22Rv1 (cell line): Measurements from ENCODE around the gene MYCBPAP.
"Not testable (repeated sequence)": the region's sequence is repeated elsewhere in the genome, so short reads cannot be mapped to it uniquely, and the experiment has no call there.

Source experiments
- H3K27ac ChIP-seq: fragments of 450-650 bp; 2 replicates; pipeline ENCODE4 v1.5.1; 2017
- ZFX ChIP-seq: fragments of 450-650 bp; IDR thresholded peaks from 2 replicates; pipeline ENCODE4 v1.6.1; 2017; ENCODE audit warnings: antibody characterized with exemption, borderline replicate concordance
- TF ChIP-seq, protein P1 (sequence below): fragments of 450-650 bp; IDR thresholded peaks from 2 replicates; pipeline ENCODE4 v1.5.1; 2017; ENCODE audit warnings: mild to moderate bottlenecking

MYCBPAP gene

DNA sequence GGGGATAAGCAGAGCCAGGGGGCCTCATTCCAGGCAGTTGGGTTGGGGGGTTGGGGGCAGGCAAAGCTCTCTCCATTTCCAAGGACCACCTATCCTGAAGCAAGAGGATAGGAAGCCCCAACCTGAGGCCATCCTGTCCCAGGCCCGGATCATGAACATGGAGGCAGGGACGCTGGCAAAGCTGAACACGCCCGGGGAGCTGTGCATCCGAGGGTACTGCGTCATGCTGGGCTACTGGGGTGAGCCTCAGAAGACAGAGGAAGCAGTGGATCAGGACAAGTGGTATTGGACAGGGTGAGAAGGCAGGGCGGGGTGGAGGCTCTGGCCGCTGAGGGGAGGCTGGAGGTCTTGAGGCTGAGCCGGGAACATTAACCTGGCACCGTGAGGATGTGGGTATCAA lies 36.0 kb upstream of the MYCBPAP start:
- no peak overlapping the region for H3K27ac ChIP-seq
- TF ChIP-seq, protein P1, sequence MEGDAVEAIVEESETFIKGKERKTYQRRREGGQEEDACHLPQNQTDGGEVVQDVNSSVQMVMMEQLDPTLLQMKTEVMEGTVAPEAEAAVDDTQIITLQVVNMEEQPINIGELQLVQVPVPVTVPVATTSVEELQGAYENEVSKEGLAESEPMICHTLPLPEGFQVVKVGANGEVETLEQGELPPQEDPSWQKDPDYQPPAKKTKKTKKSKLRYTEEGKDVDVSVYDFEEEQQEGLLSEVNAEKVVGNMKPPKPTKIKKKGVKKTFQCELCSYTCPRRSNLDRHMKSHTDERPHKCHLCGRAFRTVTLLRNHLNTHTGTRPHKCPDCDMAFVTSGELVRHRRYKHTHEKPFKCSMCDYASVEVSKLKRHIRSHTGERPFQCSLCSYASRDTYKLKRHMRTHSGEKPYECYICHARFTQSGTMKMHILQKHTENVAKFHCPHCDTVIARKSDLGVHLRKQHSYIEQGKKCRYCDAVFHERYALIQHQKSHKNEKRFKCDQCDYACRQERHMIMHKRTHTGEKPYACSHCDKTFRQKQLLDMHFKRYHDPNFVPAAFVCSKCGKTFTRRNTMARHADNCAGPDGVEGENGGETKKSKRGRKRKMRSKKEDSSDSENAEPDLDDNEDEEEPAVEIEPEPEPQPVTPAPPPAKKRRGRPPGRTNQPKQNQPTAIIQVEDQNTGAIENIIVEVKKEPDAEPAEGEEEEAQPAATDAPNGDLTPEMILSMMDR: no peak
- TF ChIP-seq ZFX: no peak

DNA sequence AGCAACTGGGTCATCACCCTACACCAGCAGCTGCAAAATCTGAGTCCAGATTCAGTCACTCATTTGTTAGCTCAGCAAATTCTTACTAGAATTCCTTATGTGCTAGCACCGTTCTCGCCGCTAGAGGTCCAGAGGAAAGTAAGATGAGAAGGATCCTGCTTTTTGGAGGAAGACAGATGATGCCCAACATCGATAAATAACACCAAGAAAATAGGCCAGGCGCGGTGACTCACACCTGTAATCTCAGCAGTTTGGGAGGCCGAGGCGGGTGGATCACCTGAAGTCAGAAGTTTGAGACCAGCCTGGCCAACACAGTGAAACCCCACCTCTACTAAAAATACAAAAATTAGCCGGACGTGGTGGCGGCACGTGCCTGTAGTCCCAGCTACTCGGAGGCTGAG lies 35.5 kb upstream of the MYCBPAP start:
- TF ChIP-seq, protein P1: peak; percentile 72
- not testable (repeated sequence) for H3K27ac ChIP-seq

DNA sequence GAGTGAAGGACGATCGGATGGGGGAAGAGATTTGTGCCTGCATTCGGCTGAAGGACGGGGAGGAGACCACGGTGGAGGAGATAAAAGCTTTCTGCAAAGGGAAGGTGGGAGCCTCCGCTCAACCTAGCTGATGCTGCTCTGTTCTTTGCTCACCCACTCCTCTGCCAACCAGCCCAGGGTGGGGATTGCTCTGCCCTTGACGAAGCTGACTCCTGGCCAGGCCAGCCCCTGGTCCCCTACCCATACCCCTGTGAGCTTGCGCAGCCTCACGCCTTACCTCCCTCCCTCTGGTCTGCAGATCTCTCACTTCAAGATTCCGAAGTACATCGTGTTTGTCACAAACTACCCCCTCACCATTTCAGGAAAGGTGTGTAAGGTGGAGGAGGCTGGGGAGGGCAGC lies 34.3 kb upstream of the MYCBPAP start:
- no peak for TF ChIP-seq ZFX
- TF ChIP-seq, protein P1: no peak

DNA sequence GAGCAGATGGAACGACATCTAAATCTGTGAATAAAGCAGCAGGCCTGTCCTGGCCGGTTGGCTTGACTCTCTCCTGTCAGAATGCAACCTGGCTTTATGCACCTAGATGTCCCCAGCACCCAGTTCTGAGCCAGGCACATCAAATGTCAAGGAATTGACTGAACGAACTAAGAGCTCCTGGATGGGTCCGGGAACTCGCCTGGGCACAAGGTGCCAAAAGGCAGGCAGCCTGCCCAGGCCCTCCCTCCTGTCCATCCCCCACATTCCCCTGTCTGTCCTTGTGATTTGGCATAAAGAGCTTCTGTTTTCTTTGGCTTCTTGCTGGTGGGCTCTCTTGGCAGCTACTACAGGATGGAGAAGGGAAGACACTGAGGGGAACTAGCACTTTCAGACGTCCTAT lies 33.7 kb upstream of the MYCBPAP start:
- TF ChIP-seq ZFX: no peak
- TF ChIP-seq, protein P1: no peak
- no peak overlapping the region for H3K27ac ChIP-seq

More for the DNA sequence above, 34.3 kb upstream of the MYCBPAP start:
- no peak overlapping the region for H3K27ac ChIP-seq

DNA sequence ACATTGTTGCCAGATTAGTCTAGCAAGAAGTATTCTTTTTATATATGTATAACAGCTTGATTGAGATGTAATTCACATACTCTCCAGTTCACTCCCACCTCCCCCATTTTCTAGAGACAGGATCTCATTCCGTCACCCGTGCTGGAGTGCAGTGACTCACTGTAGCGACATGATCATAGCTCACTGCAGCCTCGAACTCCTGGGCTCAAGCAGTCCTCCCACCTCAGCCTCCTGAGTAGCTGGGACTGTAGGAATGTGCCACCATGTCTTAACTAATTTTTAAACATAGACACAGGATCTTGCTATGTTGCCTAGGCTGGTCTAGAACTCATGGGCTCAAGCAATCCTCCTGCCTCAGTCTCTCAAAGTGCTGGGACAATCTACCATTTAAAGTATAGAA lies 32.9 kb upstream of the MYCBPAP start:
- no peak overlapping the region for H3K27ac ChIP-seq
- TF ChIP-seq, protein P1: no peak
- no peak for TF ChIP-seq ZFX

DNA sequence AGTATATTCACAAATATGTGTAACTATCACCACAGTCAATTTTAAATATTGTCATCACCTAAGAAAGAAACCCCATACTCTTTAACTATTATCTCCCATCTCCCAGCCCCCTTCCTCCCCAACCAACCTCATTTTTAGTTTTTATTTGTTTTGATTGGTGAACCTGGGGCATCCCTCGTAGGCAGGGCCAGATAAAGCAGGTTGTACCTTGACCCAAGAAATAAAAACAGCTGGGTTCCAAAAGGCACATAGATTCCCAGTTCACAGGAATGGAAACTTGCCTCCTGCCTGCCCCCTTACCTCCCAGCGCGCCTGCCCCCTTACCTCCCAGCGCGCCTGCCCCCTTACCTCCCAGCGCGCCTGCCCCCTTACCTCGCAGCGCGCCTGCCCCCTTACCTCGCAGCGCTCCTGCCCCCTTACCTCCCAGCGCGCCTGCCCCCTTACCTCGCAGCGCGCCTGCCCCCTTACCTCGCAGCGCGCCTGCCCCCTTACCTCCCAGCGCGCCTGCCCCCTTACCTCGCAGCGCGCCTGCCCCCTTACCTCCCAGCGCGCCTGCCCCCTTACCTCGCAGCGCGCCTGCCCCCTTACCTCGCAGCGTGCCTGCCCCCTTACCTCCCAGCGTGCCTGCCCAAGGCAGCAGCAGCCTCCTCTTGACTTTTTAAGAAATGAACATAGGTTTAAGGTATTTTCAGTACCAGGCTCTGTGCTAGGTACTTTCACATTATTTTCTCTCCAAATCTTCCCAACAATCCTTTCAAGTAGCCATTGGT lies 32.3 kb upstream of the MYCBPAP start:
- H3K27ac ChIP-seq: not testable (repeated sequence)

DNA sequence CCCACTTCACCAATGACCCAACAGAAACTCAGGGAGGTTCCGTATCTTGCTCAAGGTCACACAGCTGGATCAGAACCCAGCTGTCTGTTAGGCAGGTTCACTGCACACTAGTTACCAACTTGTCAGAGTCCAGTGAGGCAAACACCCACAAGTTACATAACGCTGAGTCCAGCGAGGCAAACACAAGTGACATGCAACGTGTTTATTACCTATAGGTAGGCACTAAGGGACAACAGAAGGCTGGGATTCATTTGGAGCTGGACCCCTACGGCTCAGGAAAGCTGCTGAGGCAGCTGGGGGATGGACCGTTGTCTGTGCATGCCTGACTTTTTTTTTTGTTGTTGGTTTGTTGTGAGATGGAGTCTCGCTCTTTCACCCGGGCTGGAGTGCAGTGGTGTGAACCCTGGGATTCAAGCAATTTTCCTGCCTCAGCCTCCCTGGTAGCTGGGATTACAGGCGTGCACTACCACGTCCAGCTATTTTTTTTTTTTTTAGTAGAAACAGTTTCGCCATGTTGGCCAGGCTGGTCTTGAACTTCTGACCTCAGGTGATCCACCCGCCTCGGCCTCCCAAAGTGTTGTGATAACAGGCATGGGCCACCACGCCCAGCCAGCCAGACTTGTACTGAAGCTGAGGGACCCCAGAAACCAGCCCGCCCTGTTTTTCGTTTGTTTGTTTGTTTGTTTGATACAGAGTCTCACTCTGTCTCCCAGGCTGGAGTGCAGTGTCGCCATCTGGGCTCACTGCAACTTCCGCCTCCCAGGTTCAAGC lies 31.5 kb upstream of the MYCBPAP start:
- no peak overlapping the region for H3K27ac ChIP-seq
- no peak for TF ChIP-seq ZFX
- TF ChIP-seq, protein P1: no peak
